Spleen (tissue), 11 donors: ENCODE measurements around the gene SH3D19. TPM values are rescaled to one million over a fixed set of nuclear protein-coding genes. Genes with fewer than 3 reads are reported as not detected.

Experiments
- DNase-seq: peaks from one replicate; pipeline ENCODE4 v3.0.0-alpha.2; 2020
- H3K27ac ChIP-seq, 8 donors: fragments of 200-600 bp; sonication (generic) in 7 of 8; 1 replicate in 4 of 8; 2 replicates in 4 of 8; pipeline versions ENCODE4 v1.5.0 to v1.8.0; 2016 to 2021; ENCODE audit warnings: inconsistent platforms in 4 of 8, mild to moderate bottlenecking in 4 of 8, moderate library complexity in 1 of 8
- H3K27me3 ChIP-seq, 7 donors: fragments of 200-600 bp; sonication (generic) in 6 of 7; replicated peaks in 1 of 7; 1 replicate in 4 of 7; 2 replicates in 3 of 7; pipeline versions ENCODE4 v1.5.0 to v1.8.0; 2016 to 2021; ENCODE audit warnings: inconsistent platforms in 3 of 7, mild to moderate bottlenecking in 1 of 7
- H3K36me3 ChIP-seq, 6 donors: fragments of 200-600 bp; sonication (generic) in 5 of 6; 1 replicate in 4 of 6; 2 replicates in 2 of 6; pipeline versions ENCODE4 v1.5.0 to v1.8.0; 2016 to 2021; ENCODE audit warnings: inconsistent platforms in 2 of 6
- H3K4me1 ChIP-seq, 6 donors: fragments of 200-600 bp; sonication (generic) in 5 of 6; 1 replicate in 3 of 6; 2 replicates in 3 of 6; pipeline versions ENCODE4 v1.5.0 to v1.8.0; 2016 to 2021; ENCODE audit warnings: inconsistent platforms in 3 of 6
- H3K4me3 ChIP-seq, 8 donors: fragments of 200-600 bp; sonication (generic) in 7 of 8; 1 replicate in 4 of 8; 2 replicates in 4 of 8; pipeline versions ENCODE4 v1.5.0 to v1.8.0; 2016 to 2021; ENCODE audit warnings: inconsistent platforms in 4 of 8, mild to moderate bottlenecking in 4 of 8, moderate library complexity in 2 of 8
- H3K9me3 ChIP-seq, 8 donors: fragments of 200-600 bp; sonication (generic) in 7 of 8; 1 replicate in 4 of 8; 2 replicates in 4 of 8; pipeline versions ENCODE4 v1.5.0 to v1.8.0; 2016 to 2021; ENCODE audit warnings: inconsistent platforms in 4 of 8
- POLR2A ChIP-seq, 3 donors: fragments of 450-650 bp; IDR thresholded peaks; one replicate each; pipeline ENCODE4 v1.5.1; 2017; ENCODE audit warnings: antibody characterized with exemption in 3 of 3, mild to moderate bottlenecking in 1 of 3
- POLR2AphosphoS5 ChIP-seq, 3 donors: sonication (generic); formaldehyde crosslinking; IDR thresholded peaks; one replicate each; pipeline ENCODE4 v1.5.1; 2017; ENCODE audit warnings: antibody characterized with exemption in 3 of 3
- WGBS, 5 donors: extraction: QIAGEN DNeasy Blood & Tissue Kit in 3 of 5; methylation state at CpG; one replicate each; pipeline versions ENCODE4 v1.1.5 to v1.1.7; 2013 to 2018; 5-methylcytosine and 5-hydroxymethylcytosine counted together
- intact Hi-C: fragments of 100-400 bp; cut with DNase I; formaldehyde crosslinking; loops from one replicate; pipeline ENCODE4 v1.15.0; 2023; ENCODE audit warnings: low total_unique reads
- polyA plus RNA-seq, 3 donors: library from polyadenylated mRNA; stranded (reverse); fragments of 200-250 nt; gene quantifications; one replicate each; pipeline ENCODE4 v1.2.1, GENCODE V29; 2013
- total RNA-seq, 7 donors: library from RNA; depleted of rRNA in 3 of 7; stranded (reverse); fragments of >200 nt in 3 of 7; fragmentation: NEBNext Ultra II Directional in 4 of 7; extraction: Animal tissue kit (Norgen Biotek cat#: 25700) in 4 of 7; gene quantifications; one replicate each; pipeline versions ENCODE4 v1.1.0 to v1.2.1, GENCODE V29; 2016 to 2021
- TF ChIP-seq, protein P1 (sequence below), 11 experiments: fragments of 200-600 bp in 7 of 11; fragments of 450-650 bp in 4 of 11; sonication (generic) in 4 of 11; IDR thresholded peaks in 8 of 11; conservative IDR thresholded peaks in 3 of 11; 1 replicate in 7 of 11; 2 replicates in 4 of 11; pipeline versions ENCODE4 v1.4.0 to v1.8.0; 2016 to 2021; ENCODE audit warnings: antibody characterized with exemption in 11 of 11, inconsistent platforms in 4 of 11, mild to moderate bottlenecking in 1 of 11
- donor health status: healthy with polysubstance abuse.
- donor health status: DM: no; HTN: no; CAD: no; lungs with moderate emphysema.
- donor health status: DM: no; HTN: no; CAD: no.
- donor health status: Bipolar disorder and iron deficiency.
- donor health status: healthy.
- donor health status: DM: no; HTN: no; CAD: no.
- donor health status: DM: yes; HTN: yes; CAD: no.

SH3D19 gene
- total and polyA plus RNA-seq, 10 donors: 3.0 to 33.3 (median 14.7) TPM

- no peaks in the 10 kb centered on the region for H3K36me3 ChIP-seq
- intact Hi-C loops: no loop called here
- H3K4me1 ChIP-seq: peaks cover 0 to 22% (median 9%) of the 10 kb centered on the region in 6 donors
- TF ChIP-seq POLR2AphosphoS5 (IDR thresholded peaks at IDR 0.05): no peak
- TF ChIP-seq POLR2A (IDR thresholded peaks at IDR 0.05): no peak
- TF ChIP-seq, protein P1, sequence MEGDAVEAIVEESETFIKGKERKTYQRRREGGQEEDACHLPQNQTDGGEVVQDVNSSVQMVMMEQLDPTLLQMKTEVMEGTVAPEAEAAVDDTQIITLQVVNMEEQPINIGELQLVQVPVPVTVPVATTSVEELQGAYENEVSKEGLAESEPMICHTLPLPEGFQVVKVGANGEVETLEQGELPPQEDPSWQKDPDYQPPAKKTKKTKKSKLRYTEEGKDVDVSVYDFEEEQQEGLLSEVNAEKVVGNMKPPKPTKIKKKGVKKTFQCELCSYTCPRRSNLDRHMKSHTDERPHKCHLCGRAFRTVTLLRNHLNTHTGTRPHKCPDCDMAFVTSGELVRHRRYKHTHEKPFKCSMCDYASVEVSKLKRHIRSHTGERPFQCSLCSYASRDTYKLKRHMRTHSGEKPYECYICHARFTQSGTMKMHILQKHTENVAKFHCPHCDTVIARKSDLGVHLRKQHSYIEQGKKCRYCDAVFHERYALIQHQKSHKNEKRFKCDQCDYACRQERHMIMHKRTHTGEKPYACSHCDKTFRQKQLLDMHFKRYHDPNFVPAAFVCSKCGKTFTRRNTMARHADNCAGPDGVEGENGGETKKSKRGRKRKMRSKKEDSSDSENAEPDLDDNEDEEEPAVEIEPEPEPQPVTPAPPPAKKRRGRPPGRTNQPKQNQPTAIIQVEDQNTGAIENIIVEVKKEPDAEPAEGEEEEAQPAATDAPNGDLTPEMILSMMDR (IDR thresholded peaks at IDR 0.05 in 8 of 11, conservative IDR thresholded peaks at IDR 0.05 in 3 of 11): no peak
- no peak for DNase-seq
- H3K4me3 ChIP-seq: no peak overlapping the region
- no peaks in the 10 kb centered on the region for H3K27me3 ChIP-seq
- 62 to 85% (median 64%) methylated on average over 1 of the region's 1 CpG for WGBS, 5 donors
- peak overlapping the region in 5 of 8 donors; percentile 2 to 52 (median 27) for H3K27ac ChIP-seq
- no peaks in the 10 kb centered on the region for H3K9me3 ChIP-seq
Observed at GRCh38 chr4:151207186-151207585, 118.2 kb downstream of the SH3D19 start.

- DNase-seq: no peak
- Histone ChIP-seq H3K4me1 (peaks cover 0 to 22% (median 9%) of the 10 kb centered on the region in 6 donors), H3K36me3 (no peaks in the 10 kb centered on the region), H3K4me3 (no peak overlapping the region), H3K9me3 (no peaks in the 10 kb centered on the region), H3K27ac (peak overlapping the region in 5 of 8 donors; percentile 2 to 52 (median 27)), H3K27me3 (no peaks in the 10 kb centered on the region)
- TF ChIP-seq POLR2A (IDR thresholded peaks at IDR 0.05): no peak
- TF ChIP-seq, protein P1 (IDR thresholded peaks at IDR 0.05 in 8 of 11, conservative IDR thresholded peaks at IDR 0.05 in 3 of 11): no peak
- no peak for TF ChIP-seq POLR2AphosphoS5 (IDR thresholded peaks at IDR 0.05)
- WGBS, 5 donors: 38 to 68% (median 45%) methylated on average over 3 of the region's 3 CpGs
- intact Hi-C loops: no loop called here
Observed at GRCh38 chr4:151206241-151207005, 119.0 kb downstream of the SH3D19 start.

GRCh38 chr4:151205722-151206121, 119.7 kb downstream of the SH3D19 start:
- Histone ChIP-seq H3K9me3 (no peaks in the 10 kb centered on the region), H3K4me1 (peaks cover 0 to 22% (median 9%) of the 10 kb centered on the region in 6 donors)
- intact Hi-C loops: no loop called here

More at GRCh38 chr4:151205722-151206121, 119.7 kb downstream of the SH3D19 start:
- no peak for DNase-seq
- Histone ChIP-seq H3K36me3 (no peaks in the 10 kb centered on the region), H3K4me3 (no peak overlapping the region), H3K27me3 (no peaks in the 10 kb centered on the region), H3K27ac (no peak overlapping the region)
- 57 to 83% (median 74%) methylated on average over 1 of the region's 1 CpG for WGBS, 5 donors
- TF ChIP-seq, protein P1 (IDR thresholded peaks at IDR 0.05 in 8 of 11, conservative IDR thresholded peaks at IDR 0.05 in 3 of 11): no peak
- no peak for TF ChIP-seq POLR2A (IDR thresholded peaks at IDR 0.05)
